Measurements from ENCODE around the gene TMEM106B.
A peak's percentile ranks its signal among the peaks of the same experiment; 100 is the strongest.
"Not testable (repeated sequence)": the region's sequence is repeated elsewhere in the genome, so short reads cannot be mapped to it uniquely, and the experiment has no call there.

The TMEM106B gene

DNA sequence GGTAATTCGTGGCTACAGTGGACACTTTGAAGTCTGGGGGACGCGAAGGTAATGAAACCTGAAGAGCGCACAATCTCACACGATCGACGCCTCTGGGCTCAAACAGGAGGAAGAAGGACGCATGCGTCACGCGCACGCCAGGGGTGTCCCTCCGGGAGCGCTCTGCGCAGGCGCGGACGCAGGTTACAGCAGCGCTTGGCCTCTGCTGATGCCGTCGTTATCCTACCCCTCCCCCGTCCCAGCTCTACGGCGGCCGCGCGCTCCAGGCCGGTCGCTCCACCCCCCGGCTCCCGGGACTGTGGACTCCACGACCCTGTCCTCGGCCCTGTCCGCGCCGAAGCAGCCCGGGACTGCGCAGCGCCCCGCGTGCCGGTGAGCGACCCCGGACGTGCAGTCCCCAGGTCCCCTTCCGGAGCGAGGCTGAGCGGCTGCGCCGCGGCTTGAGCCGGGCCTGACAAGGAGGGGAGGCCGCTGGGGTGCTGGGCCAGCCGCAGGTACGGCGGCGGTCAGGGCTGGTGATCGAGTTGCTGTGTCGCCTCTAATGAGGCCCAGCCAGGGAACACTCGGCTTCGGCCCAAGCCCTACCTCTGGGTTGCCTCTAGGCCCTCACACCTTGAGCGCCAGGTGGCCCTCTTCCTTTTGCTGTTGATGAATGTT lies at the start of gene TMEM106B:
Gene TMEM106B, plus strand, starts transcription at position 241 of the 657 bp plus-strand sequence. CDS start 3,517 bp downstream, outside the sequence.
- H3K4me1 ChIP-seq (ENCODE audit: control insufficient read depth, low read length): peaks cover 27% of the 10 kb centered on the region
- no peaks in the 10 kb centered on the region for H3K36me3 ChIP-seq (ENCODE audit: control insufficient read depth, low read length)
- H3K4me2 ChIP-seq (ENCODE audit: low read length): peak within 1 kb of the TSS; percentile 80
- TF ChIP-seq EZH2phosphoT487 (IDR thresholded peaks at IDR 0.05; ENCODE audit: borderline replicate concordance, low read length): no peak
- TF ChIP-seq, protein P1, sequence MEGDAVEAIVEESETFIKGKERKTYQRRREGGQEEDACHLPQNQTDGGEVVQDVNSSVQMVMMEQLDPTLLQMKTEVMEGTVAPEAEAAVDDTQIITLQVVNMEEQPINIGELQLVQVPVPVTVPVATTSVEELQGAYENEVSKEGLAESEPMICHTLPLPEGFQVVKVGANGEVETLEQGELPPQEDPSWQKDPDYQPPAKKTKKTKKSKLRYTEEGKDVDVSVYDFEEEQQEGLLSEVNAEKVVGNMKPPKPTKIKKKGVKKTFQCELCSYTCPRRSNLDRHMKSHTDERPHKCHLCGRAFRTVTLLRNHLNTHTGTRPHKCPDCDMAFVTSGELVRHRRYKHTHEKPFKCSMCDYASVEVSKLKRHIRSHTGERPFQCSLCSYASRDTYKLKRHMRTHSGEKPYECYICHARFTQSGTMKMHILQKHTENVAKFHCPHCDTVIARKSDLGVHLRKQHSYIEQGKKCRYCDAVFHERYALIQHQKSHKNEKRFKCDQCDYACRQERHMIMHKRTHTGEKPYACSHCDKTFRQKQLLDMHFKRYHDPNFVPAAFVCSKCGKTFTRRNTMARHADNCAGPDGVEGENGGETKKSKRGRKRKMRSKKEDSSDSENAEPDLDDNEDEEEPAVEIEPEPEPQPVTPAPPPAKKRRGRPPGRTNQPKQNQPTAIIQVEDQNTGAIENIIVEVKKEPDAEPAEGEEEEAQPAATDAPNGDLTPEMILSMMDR (IDR thresholded peaks at IDR 0.05; ENCODE audit: low read depth, low read length, poor library complexity, severe bottlenecking): peak; percentile 52
- H3K27ac ChIP-seq (ENCODE audit: low read depth, low read length): peak within 1 kb of the TSS; percentile 33
- H3K9me3 ChIP-seq (ENCODE audit: control insufficient read depth, insufficient read depth, low read length): no peaks in the 10 kb centered on the region
- H3F3A ChIP-seq (ENCODE audit: control insufficient read depth, insufficient read depth): no peaks in the 10 kb centered on the region
- H3K27me3 ChIP-seq (ENCODE audit: control insufficient read depth, low read length): peaks cover 26% of the 10 kb centered on the region
- H4K20me1 ChIP-seq (ENCODE audit: control insufficient read depth, insufficient read depth, low read depth, low read length): no peaks in the 10 kb centered on the region
- peak within 1 kb of the TSS; percentile 79 for H3K4me3 ChIP-seq (ENCODE audit: low read length)
- no peaks in the 10 kb centered on the region for H3K9me2 ChIP-seq (replicated peaks; ENCODE audit: control insufficient read depth, low read length)
- H3K79me2 ChIP-seq (ENCODE audit: control insufficient read depth, low read length): peaks cover 29% of the 10 kb centered on the region

DNA sequence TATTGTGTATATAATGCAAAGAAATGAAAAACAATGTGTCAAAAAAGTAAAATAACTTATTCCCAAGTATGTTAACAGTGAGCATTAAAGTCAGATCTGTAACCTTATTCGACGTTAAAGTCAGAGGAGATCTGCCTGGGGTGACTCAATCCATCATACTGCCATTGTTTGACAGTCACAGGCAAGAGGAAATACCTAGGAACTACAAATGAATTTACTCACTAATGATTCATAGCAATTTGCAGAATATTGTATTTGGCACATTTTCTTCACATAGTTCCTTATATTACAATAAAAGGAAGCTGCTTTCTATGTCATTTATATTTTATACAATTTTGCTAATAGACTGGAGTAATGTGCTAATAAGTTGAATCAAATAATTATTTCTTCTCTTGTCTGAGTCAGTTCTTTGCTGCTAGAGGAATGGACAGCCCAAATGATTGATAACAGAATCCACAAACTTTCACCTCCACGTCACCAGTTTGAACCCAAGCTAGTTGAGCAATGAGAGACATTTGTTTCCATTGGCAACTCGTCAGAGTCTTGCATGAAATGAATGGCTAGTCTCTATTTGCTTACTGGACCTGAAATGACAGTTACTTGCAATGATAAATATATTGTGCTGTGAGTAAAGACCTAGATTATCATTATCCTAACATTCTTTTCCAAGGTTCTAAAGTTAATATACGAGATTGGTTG lies 48.5 kb upstream of the TMEM106B start:
- H4K20me1 ChIP-seq (ENCODE audit: control insufficient read depth, insufficient read depth, low read depth, low read length): no peaks in the 10 kb centered on the region
- no peaks in the 10 kb centered on the region for H3F3A ChIP-seq (ENCODE audit: control insufficient read depth, insufficient read depth)
- no peaks in the 10 kb centered on the region for H3K79me2 ChIP-seq (ENCODE audit: control insufficient read depth, low read length)
- no peaks in the 10 kb centered on the region for H3K4me1 ChIP-seq (ENCODE audit: control insufficient read depth, low read length)
- no peak overlapping the region for H3K27ac ChIP-seq (ENCODE audit: low read depth, low read length)
- TF ChIP-seq, protein P1 (IDR thresholded peaks at IDR 0.05; ENCODE audit: low read depth, low read length, poor library complexity, severe bottlenecking): no peak
- no peak for TF ChIP-seq EZH2phosphoT487 (IDR thresholded peaks at IDR 0.05; ENCODE audit: borderline replicate concordance, low read length)
- H3K9me2 ChIP-seq (replicated peaks; ENCODE audit: control insufficient read depth, low read length): no peaks in the 10 kb centered on the region
- no peaks in the 10 kb centered on the region for H3K9me3 ChIP-seq (ENCODE audit: control insufficient read depth, insufficient read depth, low read length)
- H3K36me3 ChIP-seq (ENCODE audit: control insufficient read depth, low read length): no peaks in the 10 kb centered on the region
- H3K4me2 ChIP-seq (ENCODE audit: low read length): no peak overlapping the region
- no peak overlapping the region for H3K4me3 ChIP-seq (ENCODE audit: low read length)
- no peaks in the 10 kb centered on the region for H3K27me3 ChIP-seq (ENCODE audit: control insufficient read depth, low read length)

DNA sequence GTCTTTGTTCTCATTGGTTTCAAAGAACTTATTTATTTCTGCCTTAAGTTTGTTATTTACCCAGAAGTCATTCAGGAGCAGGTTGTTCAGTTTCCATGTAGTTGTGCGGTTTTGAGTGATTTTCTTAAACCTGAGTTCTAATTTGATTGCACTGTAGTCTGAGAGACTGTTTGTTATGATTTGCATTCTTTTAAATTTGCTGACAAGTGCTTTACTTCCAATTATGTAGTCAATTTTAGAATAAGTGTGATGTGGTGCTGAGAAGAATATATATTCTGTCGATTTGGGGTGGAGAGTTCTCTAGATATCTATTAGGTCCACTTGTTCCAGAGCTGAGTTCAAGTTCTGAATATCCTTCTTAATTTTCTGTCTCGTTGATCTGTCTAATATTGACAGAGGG lies 43.0 kb upstream of the TMEM106B start:
- H3K4me3 ChIP-seq (ENCODE audit: low read length); H3K27me3 ChIP-seq (ENCODE audit: control insufficient read depth, low read length); H3K27ac ChIP-seq (ENCODE audit: low read depth, low read length); H3K36me3 ChIP-seq (ENCODE audit: control insufficient read depth, low read length); H3K9me3 ChIP-seq (ENCODE audit: control insufficient read depth, insufficient read depth, low read length); H4K20me1 ChIP-seq (ENCODE audit: control insufficient read depth, insufficient read depth, low read depth, low read length); H3K79me2 ChIP-seq (ENCODE audit: control insufficient read depth, low read length); H3K4me1 ChIP-seq (ENCODE audit: control insufficient read depth, low read length); H3K9me2 ChIP-seq (replicated peaks; ENCODE audit: control insufficient read depth, low read length); H3F3A ChIP-seq (ENCODE audit: control insufficient read depth, insufficient read depth); H3K4me2 ChIP-seq (ENCODE audit: low read length): not testable (repeated sequence)

DNA sequence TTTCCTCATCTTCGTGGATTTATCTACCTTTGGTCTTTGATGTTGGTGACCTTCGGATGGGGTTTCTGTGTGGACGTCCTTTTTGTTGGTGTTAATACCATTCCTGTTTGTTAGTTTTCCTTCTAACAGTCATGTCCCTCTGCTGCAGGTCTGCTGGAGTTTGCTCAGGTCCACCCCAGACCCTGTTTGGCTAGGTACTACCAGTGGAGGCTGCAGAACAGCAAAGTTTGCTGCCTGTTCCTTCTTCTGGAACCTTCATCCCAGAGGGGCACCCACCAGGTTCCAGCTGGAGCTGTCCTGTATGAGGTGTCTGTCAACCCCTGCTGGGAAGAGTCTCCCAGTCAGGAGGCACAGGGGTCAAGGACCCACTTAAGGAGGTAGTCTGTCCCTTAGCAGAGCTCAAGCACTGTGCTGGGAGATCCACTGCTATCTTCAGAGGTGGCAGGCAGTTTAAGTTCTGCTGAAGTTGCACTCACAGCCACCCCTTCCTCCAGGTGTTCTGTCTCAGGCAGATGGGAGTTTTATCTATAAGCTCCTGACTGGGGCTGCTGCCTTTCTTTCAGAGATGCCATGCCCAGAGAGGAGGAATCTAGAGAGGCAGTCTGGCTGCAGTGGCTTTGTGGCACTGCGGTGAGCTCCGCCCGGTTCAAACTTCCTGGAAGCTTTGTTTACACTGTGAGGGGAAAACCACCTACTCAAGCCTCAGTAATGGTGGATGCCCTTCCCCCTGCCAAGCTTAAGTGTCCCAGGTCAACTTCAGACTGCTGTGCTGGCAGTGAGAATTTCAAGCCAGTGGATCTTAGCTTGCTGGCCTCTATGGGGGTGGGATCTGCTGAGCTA lies 40.9 kb upstream of the TMEM106B start:
- not testable (repeated sequence) for H3K79me2 ChIP-seq (ENCODE audit: control insufficient read depth, low read length); H3K27ac ChIP-seq (ENCODE audit: low read depth, low read length); H3K9me3 ChIP-seq (ENCODE audit: control insufficient read depth, insufficient read depth, low read length); H3K9me2 ChIP-seq (replicated peaks; ENCODE audit: control insufficient read depth, low read length); H3K4me1 ChIP-seq (ENCODE audit: control insufficient read depth, low read length); H3K4me3 ChIP-seq (ENCODE audit: low read length); H4K20me1 ChIP-seq (ENCODE audit: control insufficient read depth, insufficient read depth, low read depth, low read length); H3F3A ChIP-seq (ENCODE audit: control insufficient read depth, insufficient read depth); H3K27me3 ChIP-seq (ENCODE audit: control insufficient read depth, low read length); H3K36me3 ChIP-seq (ENCODE audit: control insufficient read depth, low read length); H3K4me2 ChIP-seq (ENCODE audit: low read length)

All from DOHH2 (cell line).